ENCODE measurements around the gene CCR6. TPM values are rescaled to one million over a fixed set of nuclear protein-coding genes. Genes with fewer than 3 reads are reported as not detected.

Gene CCR6
- total and polyA plus RNA-seq, 10 of the 15 experiments (the other 5 are each of a cell fraction or from before 2014, with no cell fraction given) = 2.2 to 7.6 (median 6.7) TPM

- Histone ChIP-seq H2AFZ (ENCODE audit: control insufficient read depth, low read depth, low read length) (no peak overlapping the region), H3K9me3 (replicated peaks; ENCODE audit: control insufficient read depth, insufficient read depth, low read length) (0 out of 3 replicates have a peak, but pooled peaks cover 1% of the 10 kb centered on the region), H4K20me1 (ENCODE audit: control insufficient read depth, insufficient read depth) (no peaks in the 10 kb centered on the region), H3K79me2 (ENCODE audit: control insufficient read depth, insufficient read depth, low read length) (no peaks in the 10 kb centered on the region), H3K4me2 (ENCODE audit: control insufficient read depth, insufficient read depth) (no peak overlapping the region), H3K27me3 (replicated peaks in 1 of 2; ENCODE audit: control insufficient read depth in 2 of 2, insufficient read depth in 2 of 2, low read length in 1 of 2) (no peaks in the 10 kb centered on the region), H3K4me1 (ENCODE audit: control insufficient read depth, insufficient read depth, low read length) (peaks cover 10% of the 10 kb centered on the region), H3K36me3 (ENCODE audit: control insufficient read depth in 2 of 2, insufficient read depth in 2 of 2, low read length in 1 of 2) (no peaks in the 10 kb centered on the region; a peak in 1 of 4 replicates), H3K27ac (ENCODE audit: control insufficient read depth, insufficient read depth) (no peak overlapping the region), H3K4me3 (no peak overlapping the region), H3K9ac (ENCODE audit: control insufficient read depth, insufficient read depth, low read length) (no peak overlapping the region)
- 38% methylated on average over 18 of the region's 18 CpGs for WGBS (ENCODE audit: insufficient coverage, insufficient replicate concordance, low lambda C conversion rate, missing lambda C conversion rate)
- SMC1A ChIA-PET (ENCODE audit: uncharacterized antibody, unreplicated experiment) = interaction anchor here (1.0 to 12.4 kb wide), 20 partner anchors 10 to 367 kb away, joined by 3 to 351 read pairs (median 11); partner anchors contain the start of genes CCR6 and CEP43
- no TSS peak for BruUV-seq (replicated peaks)
- RAD21 ChIA-PET (ENCODE audit: unreplicated experiment) = interaction anchor here (0.6 to 9.3 kb wide), 30 partner anchors 9 to 371 kb away, joined by 3 to 120 read pairs (median 6); partner anchors contain the start of genes CCR6, CEP43 and RNASET2
- peak; percentile 96 for ATAC-seq
- DNase-seq (ENCODE audit: low read depth, low spot score) = no peak
- peak; percentile 81 for FAIRE-seq
- in situ Hi-C loops (cut with MboI) (loop anchor here (25.0 kb wide), 1 partner anchor 130 kb away; no protein-coding TSS in a partner anchor), intact Hi-C loops (cut with micrococcal nuclease; ENCODE audit: unreplicated experiment) (loop anchor here (1.0 to 2.0 kb wide), 5 partner anchors 63 to 367 kb away; no protein-coding TSS in a partner anchor)
- POLR2A ChIA-PET = interaction anchor here (0.6 to 2.0 kb wide), 6 partner anchors 11 to 106 kb away, joined by 3 to 8 read pairs (median 4); no protein-coding TSS in a partner anchor
- CTCF ChIA-PET = interaction anchor here (0.6 to 5.6 kb wide), 37 partner anchors 9 to 375 kb away, joined by 3 to 87 read pairs (median 6); partner anchors contain the start of genes CCR6 and CEP43
- TF ChIP-seq TBL1XR1 (IDR thresholded peaks at IDR 0.05; ENCODE audit: low read depth, low read length) (no peak), SKIL (IDR thresholded peaks at IDR 0.05; ENCODE audit: low read depth, poor library complexity, severe bottlenecking) (no peak), RBBP5 (conservative IDR thresholded peaks at IDR 0.05) (no peak), TARDBP (IDR thresholded peaks at IDR 0.05; ENCODE audit: borderline replicate concordance) (no peak), BRCA1 (IDR thresholded peaks at IDR 0.05; ENCODE audit: low read depth, low read length) (no peak), TAF1 (IDR thresholded peaks at IDR 0.05; ENCODE audit: borderline replicate concordance, low read depth, low read length) (no peak), CREM (IDR thresholded peaks at IDR 0.05; ENCODE audit: low read depth) (no peak), NKRF (conservative IDR thresholded peaks at IDR 0.05) (no peak), SPI1 (IDR thresholded peaks at IDR 0.05; ENCODE audit: borderline replicate concordance, insufficient read depth, low read depth, low read length) (no peak), E4F1 (IDR thresholded peaks at IDR 0.05; ENCODE audit: borderline replicate concordance, partially characterized antibody) (no peak), KAT2A (conservative IDR thresholded peaks at IDR 0.05; ENCODE audit: control insufficient read depth, low read depth, low read length) (no peak), PAX5 (IDR thresholded peaks at IDR 0.05; ENCODE audit: borderline replicate concordance, low read depth, low read length) (no peak), RAD51 (IDR thresholded peaks at IDR 0.05) (no peak), BMI1 (IDR thresholded peaks at IDR 0.05; ENCODE audit: borderline replicate concordance) (no peak), MXI1 (IDR thresholded peaks at IDR 0.05; ENCODE audit: low read depth, low read length) (no peak), ZSCAN29 (IDR thresholded peaks at IDR 0.05) (no peak), EGR1 (IDR thresholded peaks at IDR 0.05; ENCODE audit: borderline replicate concordance in 1 of 2, low read depth in 2 of 2, low read length in 2 of 2) (no peak)
Observed at GRCh38 chr6:167141667-167142432, 19.0 kb downstream of the CCR6 start.

Data from GM12878 (cell line).